ENCODE results near the gene ZNF83.
"Not testable (repeated sequence)": the region's sequence is repeated elsewhere in the genome, so short reads cannot be mapped to it uniquely, and the experiment has no call there.

Gene ZNF83

GRCh38 chr19:52659013-52659412 is 20.9 kb upstream of the ZNF83 start:
- Mint-ChIP-seq H3K27me3 (no peaks in the 10 kb centered on the region), H3K9me3 (peaks cover 0 to 13% of the 10 kb centered on the region in 2 donors), H3K27ac (no peak overlapping the region), H3K4me3 (no peak overlapping the region), H3K4me1 (peaks cover 17% of the 10 kb centered on the region)
- no peak for ATAC-seq
- DNase-seq, result no peak

GRCh38 chr19:52658595-52658994 is 20.4 kb upstream of the ZNF83 start:
- H3K9me3 Mint-ChIP-seq, result peaks cover 3 to 14% of the 10 kb centered on the region in 2 donors
- H3K27ac Mint-ChIP-seq, result no peak overlapping the region
- ATAC-seq, result no peak
- H3K27me3 Mint-ChIP-seq, result no peaks in the 10 kb centered on the region
- H3K4me3 Mint-ChIP-seq, result no peak overlapping the region
- DNase-seq, result no peak
- peaks cover 17% of the 10 kb centered on the region for H3K4me1 Mint-ChIP-seq

GRCh38 chr19:52653161-52653560 is 15.0 kb upstream of the ZNF83 start:
- no peaks in the 10 kb centered on the region for H3K4me1 Mint-ChIP-seq
- ATAC-seq (no peak), DNase-seq (no peak)
- H3K9me3 Mint-ChIP-seq, result peaks cover 31 to 47% of the 10 kb centered on the region in 2 donors
- H3K4me3 Mint-ChIP-seq, result no peak overlapping the region
- H3K27me3 Mint-ChIP-seq, result no peaks in the 10 kb centered on the region
- no peak overlapping the region for H3K27ac Mint-ChIP-seq

- no peaks in the 10 kb centered on the region for H3K27me3 Mint-ChIP-seq
- DNase-seq (no peak), ATAC-seq (no peak)
- peaks cover 40 to 55% of the 10 kb centered on the region in 2 donors for H3K9me3 Mint-ChIP-seq
- H3K27ac Mint-ChIP-seq, result no peak overlapping the region
- H3K4me1 Mint-ChIP-seq, result no peaks in the 10 kb centered on the region
- H3K4me3 Mint-ChIP-seq, result no peak overlapping the region
Observed at GRCh38 chr19:52651956-52652355, 13.8 kb upstream of the ZNF83 start.

GRCh38 chr19:52648336-52649016 is 10.3 kb upstream of the ZNF83 start:
- H3K27me3 Mint-ChIP-seq, result no peaks in the 10 kb centered on the region
- no peaks in the 10 kb centered on the region for H3K4me1 Mint-ChIP-seq
- H3K4me3 Mint-ChIP-seq, result no peak overlapping the region
- peaks cover 35 to 53% of the 10 kb centered on the region in 2 donors for H3K9me3 Mint-ChIP-seq
- no peak for DNase-seq
- H3K27ac Mint-ChIP-seq, result no peak overlapping the region
- no peak for ATAC-seq

- DNase-seq (no peak), ATAC-seq (no peak)
- Mint-ChIP-seq H3K4me3 (no peak overlapping the region), H3K27ac (no peak overlapping the region), H3K4me1 (no peaks in the 10 kb centered on the region), H3K27me3 (no peaks in the 10 kb centered on the region), H3K9me3 (peaks cover 23 to 40% of the 10 kb centered on the region in 2 donors)
Observed at GRCh38 chr19:52646571-52647217, 8.5 kb upstream of the ZNF83 start.

- H3K4me1 Mint-ChIP-seq, result peaks cover 19% of the 10 kb centered on the region
- no peak overlapping the region for H3K4me3 Mint-ChIP-seq
- no peak for ATAC-seq
- H3K27ac Mint-ChIP-seq, result no peak overlapping the region
- no peaks in the 10 kb centered on the region for H3K27me3 Mint-ChIP-seq
- DNase-seq, result no peak
- peaks cover 21 to 27% of the 10 kb centered on the region in 2 donors for H3K9me3 Mint-ChIP-seq
Observed at GRCh38 chr19:52640916-52641315, 2.8 kb upstream of the ZNF83 start.

- no peak overlapping the region for H3K4me3 Mint-ChIP-seq
- ATAC-seq, result no peak
- no peak overlapping the region for H3K27ac Mint-ChIP-seq
- no peak for DNase-seq
- no peaks in the 10 kb centered on the region for H3K27me3 Mint-ChIP-seq
- peaks cover 21 to 27% of the 10 kb centered on the region in 2 donors for H3K9me3 Mint-ChIP-seq
- peaks cover 19% of the 10 kb centered on the region for H3K4me1 Mint-ChIP-seq
Observed at GRCh38 chr19:52639996-52640395, 1.8 kb upstream of the ZNF83 start.

GRCh38 chr19:52638601-52639000 is 446 bp upstream of the ZNF83 start:
- peak; percentile 38 for ATAC-seq
- peak overlapping the region in 1 of 2 donors; percentile 98 for H3K27ac Mint-ChIP-seq

GRCh38 chr19:52635786-52636570 is 2.2 kb downstream of the ZNF83 start:
- no peak overlapping the region for H3K4me3 Mint-ChIP-seq
- H3K27me3 Mint-ChIP-seq, result no peaks in the 10 kb centered on the region
- peaks cover 14 to 25% of the 10 kb centered on the region in 2 donors for H3K9me3 Mint-ChIP-seq
- ATAC-seq (no peak), DNase-seq (no peak)
- H3K4me1 Mint-ChIP-seq, result peaks cover 34% of the 10 kb centered on the region
- H3K27ac Mint-ChIP-seq, result no peak overlapping the region

More at GRCh38 chr19:52638601-52639000, 446 bp upstream of the ZNF83 start:
- Mint-ChIP-seq H3K27me3 (no peaks in the 10 kb centered on the region), H3K9me3 (peaks cover 21 to 27% of the 10 kb centered on the region in 2 donors), H3K4me3 (peak overlapping the region; percentile 92 to 96), H3K4me1 (peaks cover 19% of the 10 kb centered on the region)
- no peak for DNase-seq

GRCh38 chr19:52627441-52627840 is 10.7 kb downstream of the ZNF83 start:
- Mint-ChIP-seq H3K9me3 (peaks cover 28 to 32% of the 10 kb centered on the region in 2 donors), H3K4me1 (peaks cover 15% of the 10 kb centered on the region)
- H3K4me3 Mint-ChIP-seq, H3K27ac Mint-ChIP-seq, ATAC-seq, H3K27me3 Mint-ChIP-seq, DNase-seq: not testable (repeated sequence)

- DNase-seq (no peak), ATAC-seq (no peak)
- no peak overlapping the region for H3K27ac Mint-ChIP-seq
- no peaks in the 10 kb centered on the region for H3K27me3 Mint-ChIP-seq
- H3K4me1 Mint-ChIP-seq, result peaks cover 17% of the 10 kb centered on the region
- H3K9me3 Mint-ChIP-seq, result peaks cover 28 to 36% of the 10 kb centered on the region in 2 donors
- H3K4me3 Mint-ChIP-seq, result no peak overlapping the region
Observed at GRCh38 chr19:52626915-52627314, 11.2 kb downstream of the ZNF83 start.

GRCh38 chr19:52622261-52622660 is 15.9 kb downstream of the ZNF83 start:
- peaks cover 14 to 25% of the 10 kb centered on the region in 2 donors for H3K9me3 Mint-ChIP-seq
- no peaks in the 10 kb centered on the region for H3K27me3 Mint-ChIP-seq
- H3K4me3 Mint-ChIP-seq, result no peak overlapping the region
- DNase-seq, result no peak
- peaks cover 17% of the 10 kb centered on the region for H3K4me1 Mint-ChIP-seq
- no peak overlapping the region for H3K27ac Mint-ChIP-seq
- ATAC-seq, result no peak

GRCh38 chr19:52621376-52621775 is 16.8 kb downstream of the ZNF83 start:
- H3K27me3 Mint-ChIP-seq, result no peaks in the 10 kb centered on the region
- peaks cover 21 to 32% of the 10 kb centered on the region in 2 donors for H3K9me3 Mint-ChIP-seq
- DNase-seq (no peak), ATAC-seq (no peak)
- peak overlapping the region in 1 of 2 donors; percentile 1 for H3K27ac Mint-ChIP-seq
- no peak overlapping the region for H3K4me3 Mint-ChIP-seq
- peaks cover 17% of the 10 kb centered on the region for H3K4me1 Mint-ChIP-seq

GRCh38 chr19:52613299-52613906 is 24.8 kb downstream of the ZNF83 start:
- Mint-ChIP-seq H3K4me1 (no peaks in the 10 kb centered on the region), H3K27me3 (no peaks in the 10 kb centered on the region), H3K9me3 (peaks cover 36 to 39% of the 10 kb centered on the region in 2 donors), H3K27ac (no peak overlapping the region), H3K4me3 (no peak overlapping the region)
- DNase-seq (no peak), ATAC-seq (no peak)
